Stimulated activated CD8-positive, alpha-beta memory T cell treated with anti-CD3 and anti-CD28 coated beads, Interleukin-12 subunit alpha, Interleukin-12 subunit beta, amount 100 ng/mL, for 24 hours (primary cell): ENCODE data around the gene CASQ2.

Experiments used
- DNase-seq: peaks from one replicate; pipeline ENCODE4 v3.0.0-alpha.2; 2020; ENCODE audit errors: extremely low read depth

Gene CASQ2

DNA sequence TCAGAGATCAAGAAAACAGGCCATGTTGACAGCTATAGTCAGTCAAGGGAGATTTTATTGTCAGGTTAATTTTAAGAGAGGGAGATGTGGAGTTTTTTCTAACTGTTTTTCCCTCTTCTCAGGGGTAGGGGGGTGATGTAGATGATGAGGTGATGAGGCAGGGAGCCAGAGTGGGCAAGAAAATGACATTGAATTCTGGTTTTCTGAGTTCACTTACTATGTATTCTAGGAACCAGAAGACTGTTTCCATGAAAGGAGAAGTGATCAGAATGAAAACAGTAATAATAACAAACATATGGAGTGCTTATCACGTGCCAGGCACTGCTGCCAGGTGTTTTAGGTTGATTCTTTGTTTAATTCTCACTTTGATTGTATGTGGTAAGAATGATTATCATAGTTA is 40.2 kb downstream of the CASQ2 start:
- DNase-seq = no peak

DNA sequence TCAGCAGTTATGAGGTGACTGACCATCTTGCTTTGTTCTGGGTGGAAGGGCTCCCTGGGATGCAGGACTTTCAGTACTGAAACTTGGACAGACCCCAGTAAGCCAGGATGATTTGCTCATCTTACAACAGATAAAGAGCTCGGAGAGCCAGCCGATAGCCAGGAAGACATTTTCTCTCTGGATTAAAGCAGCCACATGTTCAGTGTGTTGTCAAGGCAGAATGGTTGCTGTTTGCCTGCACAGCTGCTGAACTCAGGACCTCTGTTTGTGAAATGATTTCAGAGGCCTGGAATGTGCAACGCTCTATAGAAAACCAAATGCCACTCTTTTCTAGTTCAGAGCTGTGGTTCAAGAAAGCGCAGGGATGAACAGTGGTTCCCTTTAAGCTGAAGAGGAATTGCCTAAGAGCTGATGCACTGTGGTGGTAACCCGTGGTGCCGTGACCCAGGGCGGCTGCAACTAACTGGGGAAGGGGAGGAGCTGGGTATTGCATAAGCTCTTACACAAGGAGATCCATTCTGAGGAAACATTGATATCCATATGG is 40.7 kb downstream of the CASQ2 start:
- DNase-seq = no peak

DNA sequence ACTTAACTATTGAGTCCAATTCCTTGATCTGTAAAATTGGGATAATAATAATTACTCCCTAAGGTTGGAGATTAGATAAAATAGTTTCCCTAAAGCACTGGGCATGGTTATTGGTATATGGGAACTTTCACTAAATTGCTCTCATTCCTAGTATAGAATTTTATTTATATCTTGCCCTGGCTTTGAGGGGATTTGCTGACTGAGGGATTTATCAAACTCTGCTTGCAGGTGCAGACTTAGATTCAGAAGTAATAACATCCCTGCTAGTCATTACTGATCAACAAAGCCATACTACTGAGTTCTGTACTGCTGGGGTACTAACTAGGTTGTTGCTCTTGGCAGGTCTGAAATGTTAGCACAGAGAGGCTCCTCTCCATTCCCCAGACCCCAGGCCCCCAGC is 41.9 kb downstream of the CASQ2 start:
- DNase-seq = no peak

- DNase-seq = no peak
Observed at GRCh38 chr1:115726161-115726560, 42.4 kb downstream of the CASQ2 start.

GRCh38 chr1:115725600-115725999 is 42.9 kb downstream of the CASQ2 start:
- no peak for DNase-seq

GRCh38 chr1:115723756-115724155 is 44.8 kb downstream of the CASQ2 start:
- DNase-seq = no peak

- no peak for DNase-seq
Observed at GRCh38 chr1:115722221-115722620, 46.3 kb downstream of the CASQ2 start.

DNA sequence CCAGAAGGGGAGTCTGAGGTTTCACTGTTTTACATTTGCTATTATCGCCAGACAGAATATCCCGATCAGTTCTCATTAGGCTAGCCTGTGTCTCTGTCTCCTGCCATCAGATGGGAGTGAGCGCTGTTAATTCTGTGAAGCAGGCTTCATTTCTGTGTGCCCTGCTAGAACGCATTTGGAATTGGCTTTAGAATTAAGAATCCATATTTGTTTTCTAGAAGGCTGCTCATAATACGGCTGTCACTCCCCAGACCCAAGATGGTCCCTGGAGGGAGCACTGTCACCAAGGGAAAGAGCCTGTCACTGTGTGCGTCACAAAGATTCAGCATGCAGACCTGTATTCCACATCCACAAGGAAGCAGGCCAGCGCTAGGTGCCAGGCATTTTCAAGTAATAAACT is 49.2 kb downstream of the CASQ2 start:
- DNase-seq = no peak

DNA sequence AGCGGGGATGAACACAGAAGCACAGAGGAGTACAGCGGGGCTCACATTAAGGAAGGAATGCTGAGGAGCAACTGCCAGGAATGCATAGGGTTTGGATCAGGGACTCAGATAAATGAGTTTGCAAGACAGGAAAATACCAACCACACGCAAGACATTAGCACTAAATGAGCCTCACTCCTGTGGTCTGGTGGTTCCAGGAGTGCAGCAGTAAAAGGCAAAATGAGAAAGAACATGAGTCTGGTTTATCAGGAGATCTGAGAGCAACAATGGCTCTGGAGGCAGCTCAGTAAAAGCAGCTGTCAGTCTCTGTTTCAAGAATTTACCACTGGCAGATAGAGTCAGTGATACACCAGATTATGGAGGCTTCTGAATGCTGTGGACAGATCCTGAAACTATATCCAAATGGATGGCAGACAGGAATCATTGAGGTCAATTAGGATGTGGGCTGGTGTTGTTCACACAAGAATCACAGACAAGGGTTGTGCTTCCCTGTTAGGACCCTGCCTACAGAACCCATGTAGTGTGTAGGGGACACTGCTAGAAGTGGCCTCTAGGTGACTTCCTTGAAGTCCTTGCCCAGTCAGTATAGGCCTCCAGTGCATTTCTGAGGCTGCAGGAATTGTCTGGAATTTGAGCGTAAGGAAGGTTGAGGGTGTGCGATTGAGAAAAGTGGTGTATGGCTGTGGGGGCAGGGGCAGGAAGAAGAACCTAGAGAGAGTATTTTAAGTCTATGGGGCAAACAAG is 50.3 kb downstream of the CASQ2 start:
- DNase-seq = no peak

DNA sequence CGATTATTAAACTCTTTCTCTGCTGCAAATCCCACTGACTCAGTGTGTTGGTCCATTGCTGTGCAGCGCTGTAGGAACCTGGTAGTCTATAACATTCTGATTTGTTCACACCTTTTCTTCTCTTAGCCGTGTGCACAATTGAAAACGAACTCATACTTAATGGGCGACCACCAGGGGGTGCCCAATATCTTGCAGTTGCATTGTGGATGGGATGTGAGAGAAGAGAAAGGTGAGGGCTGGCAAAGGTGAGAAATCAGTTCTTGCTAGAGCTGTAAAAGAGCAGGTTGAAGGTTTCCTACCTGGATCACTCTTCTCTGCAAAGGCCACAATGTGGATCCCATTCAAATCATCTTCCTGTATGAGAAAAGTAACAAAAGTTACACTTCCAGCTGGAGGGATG is 51.0 kb downstream of the CASQ2 start:
- no peak for DNase-seq

DNA sequence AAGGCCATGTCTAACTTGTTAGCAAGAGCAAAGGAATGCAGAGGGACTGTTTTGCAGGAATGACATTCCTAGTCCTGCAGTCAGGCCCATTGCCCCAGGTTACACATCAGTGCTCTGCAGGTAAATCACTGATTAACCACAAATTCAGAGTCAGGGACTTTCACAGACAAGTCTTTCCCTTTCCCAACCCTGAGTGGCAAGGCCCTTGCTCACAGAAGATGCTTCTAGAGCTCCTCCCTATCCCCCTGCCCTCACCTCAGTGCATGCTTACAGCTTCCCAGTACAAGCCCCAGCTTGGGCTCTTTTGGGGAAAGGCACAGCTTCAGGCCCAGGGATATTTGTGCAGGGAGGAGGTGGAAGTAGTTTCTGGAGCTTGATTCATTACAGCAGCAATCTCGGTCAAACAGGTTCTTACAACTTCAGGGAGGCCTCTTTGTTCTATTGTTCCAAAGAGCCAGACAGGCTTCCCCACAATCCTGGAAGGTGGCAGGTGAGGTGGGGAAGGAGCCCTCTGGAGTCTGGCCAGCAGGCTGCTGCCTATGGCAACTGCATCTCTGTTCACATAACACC is 53.9 kb downstream of the CASQ2 start:
- DNase-seq = no peak

- no peak for DNase-seq
Observed at GRCh38 chr1:115713906-115714305, 54.6 kb downstream of the CASQ2 start.

GRCh38 chr1:115712911-115713609 is 55.5 kb downstream of the CASQ2 start:
- no peak for DNase-seq

- DNase-seq = no peak
Observed at GRCh38 chr1:115710859-115711624, 57.5 kb downstream of the CASQ2 start.

- DNase-seq = no peak
Observed at GRCh38 chr1:115706587-115707425, 61.7 kb downstream of the CASQ2 start.

GRCh38 chr1:115705963-115706362 is 62.6 kb downstream of the CASQ2 start:
- DNase-seq = no peak

- DNase-seq = no peak
Observed at GRCh38 chr1:115705085-115705951, 63.2 kb downstream of the CASQ2 start.

GRCh38 chr1:115702959-115703358 is 65.6 kb downstream of the CASQ2 start:
- DNase-seq = no peak

GRCh38 chr1:115701090-115701489 is 67.4 kb downstream of the CASQ2 start:
- no peak for DNase-seq

- DNase-seq = no peak
Observed at GRCh38 chr1:115697619-115698018, 70.9 kb downstream of the CASQ2 start.
